ENCODE results near the gene MRPL49.

DNA sequence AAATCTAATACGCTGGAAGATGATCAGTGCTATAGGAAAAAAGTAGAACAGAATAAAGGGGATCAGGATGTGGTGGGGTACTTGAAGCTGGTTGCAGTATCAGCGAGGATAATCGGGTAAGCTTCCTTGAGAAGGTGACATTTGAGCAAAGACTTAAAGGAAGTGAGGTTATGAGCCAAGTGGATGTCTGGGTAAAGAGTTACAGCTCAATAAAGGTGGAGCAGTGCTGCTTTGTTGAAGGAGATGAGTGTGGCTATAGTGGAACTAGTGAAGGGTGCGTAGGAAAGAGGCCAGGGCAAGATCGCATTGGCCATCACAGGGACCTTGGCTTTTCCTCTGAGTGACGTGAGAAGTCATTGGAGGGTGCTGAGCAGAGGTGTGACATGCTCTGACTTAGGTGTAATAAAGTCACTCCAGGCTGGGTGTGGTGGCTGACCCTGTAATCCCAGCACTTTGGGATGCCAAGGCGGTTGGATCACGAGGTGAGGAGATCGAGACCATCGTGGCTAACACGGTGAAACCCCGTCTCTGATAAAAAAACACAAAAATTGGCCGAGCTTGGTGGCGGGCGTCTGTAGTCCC is 14.5 kb downstream of the MRPL49 start:
- TF ChIP-seq, protein P1, sequence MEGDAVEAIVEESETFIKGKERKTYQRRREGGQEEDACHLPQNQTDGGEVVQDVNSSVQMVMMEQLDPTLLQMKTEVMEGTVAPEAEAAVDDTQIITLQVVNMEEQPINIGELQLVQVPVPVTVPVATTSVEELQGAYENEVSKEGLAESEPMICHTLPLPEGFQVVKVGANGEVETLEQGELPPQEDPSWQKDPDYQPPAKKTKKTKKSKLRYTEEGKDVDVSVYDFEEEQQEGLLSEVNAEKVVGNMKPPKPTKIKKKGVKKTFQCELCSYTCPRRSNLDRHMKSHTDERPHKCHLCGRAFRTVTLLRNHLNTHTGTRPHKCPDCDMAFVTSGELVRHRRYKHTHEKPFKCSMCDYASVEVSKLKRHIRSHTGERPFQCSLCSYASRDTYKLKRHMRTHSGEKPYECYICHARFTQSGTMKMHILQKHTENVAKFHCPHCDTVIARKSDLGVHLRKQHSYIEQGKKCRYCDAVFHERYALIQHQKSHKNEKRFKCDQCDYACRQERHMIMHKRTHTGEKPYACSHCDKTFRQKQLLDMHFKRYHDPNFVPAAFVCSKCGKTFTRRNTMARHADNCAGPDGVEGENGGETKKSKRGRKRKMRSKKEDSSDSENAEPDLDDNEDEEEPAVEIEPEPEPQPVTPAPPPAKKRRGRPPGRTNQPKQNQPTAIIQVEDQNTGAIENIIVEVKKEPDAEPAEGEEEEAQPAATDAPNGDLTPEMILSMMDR (IDR thresholded peaks at IDR 0.05 in 2 of 3, conservative IDR thresholded peaks at IDR 0.05 in 1 of 3; ENCODE audit: insufficient read depth in 2 of 3, low read depth in 1 of 3, low read length in 3 of 3): no peak
- TF ChIP-seq ARID1B (IDR thresholded peaks at IDR 0.05) (no peak), KDM4B (IDR thresholded peaks at IDR 0.05; ENCODE audit: borderline replicate concordance in 2 of 2, low read depth in 1 of 2) (no peak), EGR1 (conservative IDR thresholded peaks at IDR 0.05) (no peak), TCF7L2 (IDR thresholded peaks at IDR 0.05; ENCODE audit: low read depth, low read length) (no peak), TAF1 (IDR thresholded peaks at IDR 0.05; ENCODE audit: control insufficient read depth, extremely low read depth, insufficient read depth, low read length, severe bottlenecking) (no peak), ERF (CRISPR knock-in tag; IDR thresholded peaks at IDR 0.05) (no peak), JUN (IDR thresholded peaks at IDR 0.05; ENCODE audit: borderline replicate concordance, low read depth, low read length) (no peak), JUN (CRISPR knock-in tag; IDR thresholded peaks at IDR 0.05; ENCODE audit: borderline replicate concordance) (no peak)
- TF ChIP-seq, protein P2, sequence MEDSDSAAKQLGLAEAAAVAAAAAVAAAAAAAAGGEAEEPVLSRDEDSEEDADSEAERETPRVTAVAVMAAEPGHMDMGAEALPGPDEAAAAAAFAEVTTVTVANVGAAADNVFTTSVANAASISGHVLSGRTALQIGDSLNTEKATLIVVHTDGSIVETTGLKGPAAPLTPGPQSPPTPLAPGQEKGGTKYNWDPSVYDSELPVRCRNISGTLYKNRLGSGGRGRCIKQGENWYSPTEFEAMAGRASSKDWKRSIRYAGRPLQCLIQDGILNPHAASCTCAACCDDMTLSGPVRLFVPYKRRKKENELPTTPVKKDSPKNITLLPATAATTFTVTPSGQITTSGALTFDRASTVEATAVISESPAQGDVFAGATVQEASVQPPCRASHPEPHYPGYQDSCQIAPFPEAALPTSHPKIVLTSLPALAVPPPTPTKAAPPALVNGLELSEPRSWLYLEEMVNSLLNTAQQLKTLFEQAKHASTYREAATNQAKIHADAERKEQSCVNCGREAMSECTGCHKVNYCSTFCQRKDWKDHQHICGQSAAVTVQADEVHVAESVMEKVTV (CRISPR knock-in tag; IDR thresholded peaks at IDR 0.05): no peak
- TF ChIP-seq, protein P3, sequence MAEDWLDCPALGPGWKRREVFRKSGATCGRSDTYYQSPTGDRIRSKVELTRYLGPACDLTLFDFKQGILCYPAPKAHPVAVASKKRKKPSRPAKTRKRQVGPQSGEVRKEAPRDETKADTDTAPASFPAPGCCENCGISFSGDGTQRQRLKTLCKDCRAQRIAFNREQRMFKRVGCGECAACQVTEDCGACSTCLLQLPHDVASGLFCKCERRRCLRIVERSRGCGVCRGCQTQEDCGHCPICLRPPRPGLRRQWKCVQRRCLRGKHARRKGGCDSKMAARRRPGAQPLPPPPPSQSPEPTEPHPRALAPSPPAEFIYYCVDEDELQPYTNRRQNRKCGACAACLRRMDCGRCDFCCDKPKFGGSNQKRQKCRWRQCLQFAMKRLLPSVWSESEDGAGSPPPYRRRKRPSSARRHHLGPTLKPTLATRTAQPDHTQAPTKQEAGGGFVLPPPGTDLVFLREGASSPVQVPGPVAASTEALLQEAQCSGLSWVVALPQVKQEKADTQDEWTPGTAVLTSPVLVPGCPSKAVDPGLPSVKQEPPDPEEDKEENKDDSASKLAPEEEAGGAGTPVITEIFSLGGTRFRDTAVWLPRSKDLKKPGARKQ (CRISPR knock-in tag; IDR thresholded peaks at IDR 0.05): no peak
